ENCODE results near the gene DLGAP5.
A peak's percentile ranks its signal among the peaks of the same experiment; 100 is the strongest.

Gene DLGAP5

DNA sequence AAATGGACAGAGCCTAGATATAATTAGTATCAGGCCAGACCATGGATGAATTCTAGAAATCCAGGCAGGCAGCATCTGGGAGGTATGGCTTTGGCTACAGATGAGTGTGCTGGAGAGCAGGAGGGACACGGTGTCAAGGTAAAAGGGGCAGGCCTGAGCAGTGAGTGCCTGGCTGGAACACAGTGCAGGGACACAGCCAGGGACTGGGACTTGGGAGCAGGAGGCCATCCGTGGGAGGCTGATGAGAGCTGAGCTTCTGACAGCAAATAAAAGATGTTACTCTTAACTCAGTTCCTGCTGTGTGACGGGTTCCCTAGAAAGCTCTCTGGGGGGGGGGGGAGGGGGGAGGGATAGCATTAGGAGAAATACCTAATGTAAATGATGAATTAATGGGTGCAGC, 75.9 kb downstream of the DLGAP5 start:
- TF ChIP-seq, protein P1, sequence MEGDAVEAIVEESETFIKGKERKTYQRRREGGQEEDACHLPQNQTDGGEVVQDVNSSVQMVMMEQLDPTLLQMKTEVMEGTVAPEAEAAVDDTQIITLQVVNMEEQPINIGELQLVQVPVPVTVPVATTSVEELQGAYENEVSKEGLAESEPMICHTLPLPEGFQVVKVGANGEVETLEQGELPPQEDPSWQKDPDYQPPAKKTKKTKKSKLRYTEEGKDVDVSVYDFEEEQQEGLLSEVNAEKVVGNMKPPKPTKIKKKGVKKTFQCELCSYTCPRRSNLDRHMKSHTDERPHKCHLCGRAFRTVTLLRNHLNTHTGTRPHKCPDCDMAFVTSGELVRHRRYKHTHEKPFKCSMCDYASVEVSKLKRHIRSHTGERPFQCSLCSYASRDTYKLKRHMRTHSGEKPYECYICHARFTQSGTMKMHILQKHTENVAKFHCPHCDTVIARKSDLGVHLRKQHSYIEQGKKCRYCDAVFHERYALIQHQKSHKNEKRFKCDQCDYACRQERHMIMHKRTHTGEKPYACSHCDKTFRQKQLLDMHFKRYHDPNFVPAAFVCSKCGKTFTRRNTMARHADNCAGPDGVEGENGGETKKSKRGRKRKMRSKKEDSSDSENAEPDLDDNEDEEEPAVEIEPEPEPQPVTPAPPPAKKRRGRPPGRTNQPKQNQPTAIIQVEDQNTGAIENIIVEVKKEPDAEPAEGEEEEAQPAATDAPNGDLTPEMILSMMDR (IDR thresholded peaks at IDR 0.05) = no peak
- Histone ChIP-seq H3K27me3 (no peaks in the 10 kb centered on the region), H3K4me1 (ENCODE audit: control insufficient read depth in 1 of 2, insufficient read depth in 1 of 2, low read depth in 1 of 2, low read length in 1 of 2) (peaks cover 46 to 49% of the 10 kb centered on the region in 2 experiments), H3K4me3 (ENCODE audit: low read depth in 1 of 2, low read length in 1 of 2) (no peak overlapping the region), H3K27ac (no peak overlapping the region), H3K9me3 (no peaks in the 10 kb centered on the region), H3K36me3 (no peaks in the 10 kb centered on the region)

DNA sequence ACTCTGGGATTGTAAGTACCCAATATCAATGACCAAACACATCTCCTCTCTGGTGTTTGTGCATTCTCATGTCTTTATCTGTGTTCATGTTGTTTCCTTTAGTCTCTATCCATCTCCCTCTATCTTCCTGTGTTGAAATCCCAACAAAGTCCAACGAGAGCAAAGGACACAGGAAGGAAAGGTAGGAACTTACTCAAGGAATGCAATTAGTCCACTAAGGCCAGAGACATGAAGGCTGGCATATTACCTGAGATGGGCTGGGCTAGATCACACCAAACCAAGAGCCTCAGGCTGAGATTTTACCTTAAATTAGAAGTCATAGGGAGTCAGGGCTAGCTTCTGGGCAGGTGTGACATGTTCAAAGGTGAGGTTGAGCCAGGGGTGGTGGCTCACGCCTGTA, 76.7 kb downstream of the DLGAP5 start:
- Histone ChIP-seq H3K27ac (no peak overlapping the region), H3K27me3 (no peaks in the 10 kb centered on the region), H3K36me3 (no peaks in the 10 kb centered on the region), H3K4me1 (ENCODE audit: control insufficient read depth in 1 of 2, insufficient read depth in 1 of 2, low read depth in 1 of 2, low read length in 1 of 2) (peaks cover 39 to 42% of the 10 kb centered on the region in 2 experiments), H3K9me3 (no peaks in the 10 kb centered on the region), H3K4me3 (ENCODE audit: low read depth in 1 of 2, low read length in 1 of 2) (no peak overlapping the region)
- TF ChIP-seq, protein P1 (IDR thresholded peaks at IDR 0.05) = no peak

DNA sequence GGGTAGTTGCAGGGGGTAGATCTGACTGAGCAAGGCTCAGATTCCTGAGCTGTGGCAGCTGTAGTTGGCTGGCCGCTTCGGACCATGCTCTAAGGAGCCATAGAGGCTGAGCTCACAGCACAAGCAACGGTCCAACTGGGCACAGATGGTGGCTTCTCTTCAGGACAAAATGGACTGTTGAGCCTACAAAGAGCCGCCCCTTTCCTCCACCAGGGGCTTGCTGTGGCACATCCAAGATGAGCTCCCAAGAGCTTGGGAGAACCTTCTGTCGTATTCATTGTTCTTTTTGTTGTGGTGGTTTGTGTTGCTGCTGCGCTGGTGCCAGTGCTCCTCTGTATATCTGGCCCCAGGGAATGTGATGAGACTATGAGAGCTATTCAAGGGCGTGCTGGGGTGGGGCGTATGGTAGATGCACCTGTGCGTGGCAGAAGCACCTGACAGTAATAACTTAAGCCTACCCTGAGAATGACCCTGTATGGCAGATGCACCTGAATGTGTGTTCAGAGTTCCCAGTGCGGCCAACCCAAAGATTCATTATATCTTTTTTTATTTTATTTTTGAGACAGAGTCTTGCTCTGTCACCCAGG, 80.2 kb downstream of the DLGAP5 start:
- TF ChIP-seq, protein P1 (IDR thresholded peaks at IDR 0.05) = no peak
- H3K9me3 ChIP-seq = no peaks in the 10 kb centered on the region
- H3K36me3 ChIP-seq = no peaks in the 10 kb centered on the region
- no peak overlapping the region for H3K27ac ChIP-seq
- no peaks in the 10 kb centered on the region for H3K27me3 ChIP-seq
- peaks cover 14 to 17% of the 10 kb centered on the region in 2 experiments for H3K4me1 ChIP-seq (ENCODE audit: control insufficient read depth in 1 of 2, insufficient read depth in 1 of 2, low read depth in 1 of 2, low read length in 1 of 2)
- H3K4me3 ChIP-seq (ENCODE audit: low read depth in 1 of 2, low read length in 1 of 2) = no peak overlapping the region

DNA sequence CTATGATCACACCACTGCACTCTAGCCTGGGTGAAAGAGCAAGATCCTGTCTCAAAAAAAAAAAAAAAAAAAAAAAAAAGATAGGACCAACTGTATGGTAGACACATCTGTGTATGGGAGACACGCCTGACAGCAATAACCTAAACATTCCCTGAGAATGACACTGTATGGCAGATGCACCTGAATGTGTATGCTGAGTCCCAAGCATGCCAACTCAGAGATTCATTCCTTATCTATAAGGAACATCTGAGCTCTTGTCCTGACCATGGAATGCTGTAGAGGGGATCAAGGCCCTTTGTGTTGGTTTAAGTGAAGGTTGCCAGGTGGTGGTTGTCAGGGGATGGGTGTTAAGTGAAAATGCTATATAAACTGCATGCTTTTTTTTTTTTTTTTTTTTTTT, 81.5 kb downstream of the DLGAP5 start:
- Histone ChIP-seq H3K36me3 (no peaks in the 10 kb centered on the region), H3K4me3 (ENCODE audit: low read depth in 1 of 2, low read length in 1 of 2) (no peak overlapping the region), H3K27me3 (no peaks in the 10 kb centered on the region), H3K4me1 (ENCODE audit: control insufficient read depth in 1 of 2, insufficient read depth in 1 of 2, low read depth in 1 of 2, low read length in 1 of 2) (peaks cover 10 to 13% of the 10 kb centered on the region in 2 experiments), H3K27ac (no peak overlapping the region), H3K9me3 (no peaks in the 10 kb centered on the region)
- TF ChIP-seq, protein P1 (IDR thresholded peaks at IDR 0.05) = no peak

DNA sequence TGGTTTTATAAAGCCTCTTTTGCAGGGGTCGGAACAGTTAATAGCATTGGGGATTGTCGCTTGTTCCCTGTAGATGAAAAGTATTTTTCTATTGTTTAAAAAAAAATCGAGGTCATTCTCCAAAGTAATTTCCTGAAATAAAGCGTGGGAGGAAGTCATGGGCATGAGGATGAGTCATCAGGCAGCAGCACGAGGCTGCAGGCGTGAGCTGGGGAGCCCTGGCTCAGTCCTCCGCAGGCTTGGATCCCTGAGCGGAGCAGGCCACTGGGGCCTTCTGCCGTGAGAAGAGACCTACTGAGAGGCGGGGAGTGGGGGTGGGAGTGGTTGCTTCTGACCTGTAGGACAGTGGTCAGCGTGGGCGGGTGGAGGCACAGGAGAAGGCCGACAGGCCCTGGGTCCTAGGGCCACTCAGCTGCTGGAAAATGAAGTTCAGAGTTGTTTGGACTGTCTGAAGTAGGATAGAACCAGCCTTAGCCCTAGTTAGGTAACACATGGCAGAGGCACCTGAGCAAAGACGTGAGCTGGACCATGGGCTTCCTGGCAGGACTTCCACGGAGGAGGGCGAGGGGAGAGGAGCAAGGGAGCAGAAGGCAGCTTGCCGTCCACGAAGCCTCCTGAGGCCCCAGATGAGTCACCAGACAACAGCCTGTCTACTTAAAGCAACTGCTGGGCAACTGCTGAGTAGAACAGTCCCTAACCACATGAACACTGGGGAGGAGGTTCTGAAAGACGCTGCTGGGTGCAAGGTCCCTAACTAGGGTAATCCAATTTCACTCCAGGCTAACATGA, 83.4 kb downstream of the DLGAP5 start:
- Histone ChIP-seq H3K4me1 (ENCODE audit: control insufficient read depth in 1 of 2, insufficient read depth in 1 of 2, low read depth in 1 of 2, low read length in 1 of 2) (peaks cover 29% of the 10 kb centered on the region in 2 experiments), H3K9me3 (no peaks in the 10 kb centered on the region), H3K4me3 (ENCODE audit: low read depth in 1 of 2, low read length in 1 of 2) (no peak overlapping the region), H3K27me3 (no peaks in the 10 kb centered on the region), H3K27ac (peak overlapping the region; percentile 36), H3K36me3 (no peaks in the 10 kb centered on the region)
- TF ChIP-seq, protein P1 (IDR thresholded peaks at IDR 0.05) = no peak
